Neural cell (in vitro differentiated cells): ENCODE measurements around the gene ZNF284. TPM values are rescaled to one million over a fixed set of nuclear protein-coding genes. Genes with fewer than 3 reads are reported as not detected.
A peak's percentile ranks its signal among the peaks of the same experiment; 100 is the strongest.

Experiments
- H2AFZ ChIP-seq: fragments of 200-600, 300-800 bp; sonication (generic), shearing (Covaris generic); 2 replicates; pipeline ENCODE4 v1.6.0; 2014; ENCODE audit warnings: low read depth, mild to moderate bottlenecking, antibody characterized with exemption, low read length, moderate library complexity
- H3F3A ChIP-seq: fragments of 200-600 bp; shearing (Covaris generic); 2 replicates; pipeline ENCODE4 v1.6.1; 2016; ENCODE audit warnings: mild to moderate bottlenecking, moderate library complexity, mixed read lengths, antibody characterized with exemption, low read length; ENCODE audit not compliant: insufficient read depth, poor library complexity, severe bottlenecking
- H3K27ac ChIP-seq: fragments of 200-600, 300-800 bp; sonication (generic), shearing (Covaris generic); 2 replicates; pipeline ENCODE4 v1.5.1; 2014; ENCODE audit warnings: mild to moderate bottlenecking, low read length, moderate library complexity
- H3K27me3 ChIP-seq: fragments of 300-800, 200-600 bp; sonication (generic), shearing (Covaris generic); 2 replicates; pipeline ENCODE4 v1.6.0; 2014; ENCODE audit warnings: mild to moderate bottlenecking, low read depth, low read length, moderate library complexity; ENCODE audit not compliant: insufficient read depth
- H3K36me3 ChIP-seq: fragments of 300-800, 200-600 bp; sonication (generic), shearing (Covaris generic); 2 replicates; pipeline ENCODE4 v1.5.1; 2014; ENCODE audit warnings: mild to moderate bottlenecking, antibody characterized with exemption, low read length, moderate library complexity; ENCODE audit not compliant: insufficient read depth
- H3K4me2 ChIP-seq: fragments of 300-800, 200-600 bp; sonication (generic), shearing (Covaris generic); 2 replicates; pipeline ENCODE4 v1.6.0; 2014; ENCODE audit warnings: mild to moderate bottlenecking, low read length
- H3K4me3 ChIP-seq: fragments of 300-800, 200-600 bp; sonication (generic), shearing (Covaris generic); 2 replicates; pipeline ENCODE4 v1.5.1; 2014; ENCODE audit warnings: mild to moderate bottlenecking, low read length, moderate library complexity
- H3K79me2 ChIP-seq: fragments of 200-600 bp; shearing (Covaris generic); replicated peaks from 2 replicates; pipeline ENCODE4 v1.6.0; 2014; ENCODE audit warnings: mild to moderate bottlenecking, low read length, moderate library complexity; ENCODE audit not compliant: insufficient read depth
- H3K9ac ChIP-seq: fragments of 300-800, 200-600 bp; sonication (generic), shearing (Covaris generic); 2 replicates; pipeline ENCODE4 v1.6.1; 2016; ENCODE audit warnings: mild to moderate bottlenecking, low read length, mixed read lengths
- H3K9me2 ChIP-seq: fragments of 200-600 bp; shearing (Covaris generic); 2 replicates; pipeline ENCODE4 v1.6.1; 2016; ENCODE audit warnings: mild to moderate bottlenecking, low read length, mixed read lengths; ENCODE audit not compliant: insufficient read depth
- H3K9me3 ChIP-seq: fragments of 200-600, 300-800 bp; sonication (generic), shearing (Covaris generic); 2 replicates; pipeline ENCODE4 v1.6.1; 2016; ENCODE audit warnings: mild to moderate bottlenecking, mixed run types, low read length, moderate library complexity, mixed read lengths
- H4K20me1 ChIP-seq: fragments of 200-600 bp; shearing (Covaris generic); 2 replicates; pipeline ENCODE4 v1.6.1; 2016; ENCODE audit warnings: mild to moderate bottlenecking, mixed run types; ENCODE audit not compliant: insufficient read depth
- CTCF ChIP-seq: fragments of 450-650 bp; IDR thresholded peaks from 2 replicates; pipeline ENCODE4 v1.5.1; 2014; ENCODE audit warnings: antibody characterized with exemption, mild to moderate bottlenecking, moderate library complexity; ENCODE audit not compliant: poor library complexity, severe bottlenecking
- EP300 ChIP-seq: fragments of 450-650 bp; conservative IDR thresholded peaks from 2 replicates; pipeline ENCODE4 v1.6.1; 2014; ENCODE audit warnings: antibody characterized with exemption, mild to moderate bottlenecking, moderate library complexity; ENCODE audit not compliant: poor library complexity, severe bottlenecking
- EZH2 ChIP-seq: fragments of 200-600, 300-800 bp; shearing (Covaris generic), sonication (generic); IDR thresholded peaks from 2 replicates; pipeline ENCODE4 v1.6.1; 2014; ENCODE audit warnings: antibody characterized with exemption, low read length, borderline replicate concordance, mild to moderate bottlenecking; ENCODE audit not compliant: insufficient read depth, poor library complexity, severe bottlenecking
- MXI1 ChIP-seq: fragments of 450-650 bp; conservative IDR thresholded peaks from 2 replicates; pipeline ENCODE4 v1.6.1; 2014; ENCODE audit warnings: antibody characterized with exemption, mild to moderate bottlenecking; ENCODE audit not compliant: poor library complexity, severe bottlenecking
- POLR2AphosphoS5 ChIP-seq: IDR thresholded peaks from 2 replicates; pipeline ENCODE4 v1.6.1; 2012
- RAD21 ChIP-seq: fragments of 450-650 bp; conservative IDR thresholded peaks from 2 replicates; pipeline ENCODE4 v1.6.1; 2014; ENCODE audit warnings: antibody characterized with exemption, mild to moderate bottlenecking, moderate library complexity
- REST ChIP-seq: IDR thresholded peaks from 2 replicates; pipeline ENCODE4 v1.6.1; 2012; ENCODE audit warnings: borderline replicate concordance
- SMC3 ChIP-seq: fragments of 450-650 bp; conservative IDR thresholded peaks from 2 replicates; pipeline ENCODE4 v1.6.1; 2014; ENCODE audit warnings: antibody characterized with exemption, mild to moderate bottlenecking, moderate library complexity; ENCODE audit not compliant: poor library complexity
- TAF1 ChIP-seq: IDR thresholded peaks from 2 replicates; pipeline ENCODE4 v1.6.1; 2012; ENCODE audit warnings: low read depth
- polyA plus RNA-seq: library from polyadenylated mRNA; depleted of rRNA; stranded (reverse); fragments of >200 nt; gene quantifications from 2 replicates; pipeline ENCODE4 v1.2.3, GENCODE V29; 2014

The ZNF284 gene
- polyA plus RNA-seq, 1 donor from 2014 or later: 3.8 TPM

- H3K36me3 ChIP-seq: peaks cover 38% of the 10 kb centered on the region
- H3K4me2 ChIP-seq: no peak overlapping the region
- no peak for TF ChIP-seq SMC3
- no peak for TF ChIP-seq MXI1
- no peak overlapping the region for H2AFZ ChIP-seq
- H3K4me3 ChIP-seq: no peak overlapping the region
- H3K9me2 ChIP-seq: no peaks in the 10 kb centered on the region
- H3K79me2 ChIP-seq: no peaks in the 10 kb centered on the region
- H3K9me3 ChIP-seq: peaks cover 8% of the 10 kb centered on the region
- H3K9ac ChIP-seq: no peak overlapping the region
- no peaks in the 10 kb centered on the region for H3K27me3 ChIP-seq
- no peak overlapping the region for H3K27ac ChIP-seq
- no peaks in the 10 kb centered on the region for H4K20me1 ChIP-seq
- H3F3A ChIP-seq: no peaks in the 10 kb centered on the region
These were observed 5.7 kb upstream of the ZNF284 start for GRCh38 chr19:44066305-44066704.

GRCh38 chr19:44069415-44069814 lies 2.5 kb upstream of the ZNF284 start:
- Histone ChIP-seq H3F3A (no peaks in the 10 kb centered on the region), H3K9me2 (no peaks in the 10 kb centered on the region), H3K27me3 (no peaks in the 10 kb centered on the region), H3K4me3 (no peak overlapping the region), H3K27ac (no peak overlapping the region), H3K4me2 (no peak overlapping the region), H4K20me1 (no peaks in the 10 kb centered on the region), H2AFZ (no peak overlapping the region), H3K79me2 (no peaks in the 10 kb centered on the region), H3K9me3 (peaks cover 8% of the 10 kb centered on the region), H3K9ac (no peak overlapping the region), H3K36me3 (peaks cover 28% of the 10 kb centered on the region)
- TF ChIP-seq TAF1: no peak

DNA sequence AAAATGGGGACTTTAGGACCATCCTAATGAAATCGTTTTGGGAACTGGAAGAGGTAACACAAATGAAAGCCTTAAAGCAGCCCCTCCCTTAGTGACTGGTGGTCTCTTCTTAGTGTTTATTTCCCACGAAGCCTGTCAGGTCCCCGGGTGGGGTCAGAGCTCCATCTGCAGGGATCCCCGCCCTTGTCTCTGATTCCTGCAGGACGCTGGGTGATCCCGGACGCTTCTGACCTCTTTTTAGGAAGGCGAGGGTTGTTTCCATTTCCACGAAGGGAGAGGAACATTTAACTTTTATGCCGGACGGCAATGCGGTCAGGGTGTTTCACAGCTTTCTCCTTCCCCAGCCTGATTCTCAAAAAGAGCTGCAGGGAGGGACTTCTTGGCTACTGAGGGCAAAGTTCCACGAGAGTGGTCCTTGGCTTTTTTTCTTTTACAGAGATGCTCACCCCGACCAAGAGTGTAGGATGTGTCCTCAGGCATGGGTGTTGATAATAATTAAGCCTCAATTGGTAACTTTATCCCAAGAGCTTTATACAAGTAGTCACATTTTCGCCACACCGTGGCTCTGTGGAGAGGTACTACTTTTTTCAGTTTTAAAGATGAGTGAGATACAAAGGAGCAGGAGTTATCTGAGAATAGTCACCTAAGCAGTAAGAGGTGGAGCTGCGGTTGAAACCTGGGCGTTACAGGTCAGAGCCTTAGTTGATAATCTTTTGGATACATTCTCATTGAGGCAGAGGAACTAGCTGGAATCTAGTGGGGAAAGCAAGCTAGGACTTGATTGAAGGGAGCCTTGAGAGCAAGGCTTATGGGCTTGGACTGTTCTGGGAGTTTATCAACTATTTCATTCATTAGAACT lies 813 bp downstream of the ZNF284 start:
- H3K79me2 ChIP-seq: no peaks in the 10 kb centered on the region
- peak overlapping the region; percentile 76 for H3K4me3 ChIP-seq
- no peaks in the 10 kb centered on the region for H3K9me3 ChIP-seq
- H3F3A ChIP-seq: no peaks in the 10 kb centered on the region
- no peaks in the 10 kb centered on the region for H3K27me3 ChIP-seq
- no peak overlapping the region for H3K27ac ChIP-seq
- no peaks in the 10 kb centered on the region for H4K20me1 ChIP-seq
- peak overlapping the region; percentile 66 for H3K9ac ChIP-seq
- H3K9me2 ChIP-seq: no peaks in the 10 kb centered on the region
- H3K4me2 ChIP-seq: peak overlapping the region; percentile 88
- TF ChIP-seq EZH2 (no peak), EP300 (no peak), CTCF (no peak), SMC3 (no peak), MXI1 (no peak), RAD21 (no peak), REST (no peak), TAF1 (no peak), POLR2AphosphoS5 (no peak)
- peaks cover 7% of the 10 kb centered on the region for H3K36me3 ChIP-seq
- peak overlapping the region; percentile 71 for H2AFZ ChIP-seq
